HG03442 (cell line): ENCODE results near the gene RETREG2.
"Not testable (repeated sequence)": the region's sequence is repeated elsewhere in the genome, so short reads cannot be mapped to it uniquely, and the experiment has no call there.

Experiments
- ATAC-seq: cut with Tn5 transposase; IDR thresholded peaks from one replicate; pipeline ENCODE4 v1.9.1; 2021; ENCODE audit warnings: mild to moderate bottlenecking, moderate library complexity; ENCODE audit not compliant: unreplicated experiment

Gene RETREG2

GRCh38 chr2:219186754-219187456 is 8.8 kb downstream of the RETREG2 start:
- no peak for ATAC-seq

GRCh38 chr2:219197388-219197787 is 19.3 kb downstream of the RETREG2 start:
- no peak for ATAC-seq

- ATAC-seq, result no peak
Observed at GRCh38 chr2:219198974-219199373, 20.9 kb downstream of the RETREG2 start.

- no peak for ATAC-seq
Observed at GRCh38 chr2:219199470-219200211, 21.6 kb downstream of the RETREG2 start.

GRCh38 chr2:219200502-219201326 is 22.6 kb downstream of the RETREG2 start:
- not testable (repeated sequence) for ATAC-seq

- ATAC-seq, result not testable (repeated sequence)
Observed at GRCh38 chr2:219201331-219201730, 23.3 kb downstream of the RETREG2 start.

- no peak for ATAC-seq
Observed at GRCh38 chr2:219204425-219205164, 26.5 kb downstream of the RETREG2 start.

DNA sequence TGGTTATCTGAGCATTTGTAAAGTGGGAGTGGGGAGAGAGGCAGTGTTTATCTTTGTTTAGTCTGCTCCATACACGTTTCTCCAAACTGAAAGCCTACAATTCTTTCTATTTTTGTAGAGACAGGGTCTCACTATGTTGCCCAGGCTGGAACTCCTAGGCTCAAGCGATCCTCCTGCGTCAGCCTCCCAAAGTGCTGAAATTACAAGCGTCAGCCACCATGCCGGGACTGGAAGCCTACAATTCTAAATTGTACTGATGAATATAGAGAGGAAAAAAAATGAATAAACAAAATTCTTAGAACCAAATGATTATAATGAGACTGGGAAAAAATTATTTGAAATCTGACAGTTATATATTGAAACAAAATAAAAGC is 27.1 kb downstream of the RETREG2 start:
- no peak for ATAC-seq

DNA sequence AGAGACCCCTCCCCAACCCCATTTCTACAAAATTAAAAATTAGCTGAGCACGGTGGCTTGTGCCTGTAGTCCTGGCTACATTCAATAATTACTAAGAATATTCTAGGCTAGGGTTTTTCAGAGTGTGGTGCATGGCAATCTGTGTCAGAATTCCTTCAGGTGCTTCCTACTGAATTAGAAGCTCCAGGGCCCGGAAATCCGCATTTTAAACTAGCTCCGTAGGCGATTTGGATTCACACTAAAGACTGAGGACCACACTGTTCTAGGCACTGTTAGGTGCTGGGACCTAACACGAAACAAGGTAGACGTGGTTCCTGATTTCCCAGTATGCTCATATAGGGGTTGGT is 27.9 kb downstream of the RETREG2 start:
- no peak for ATAC-seq

DNA sequence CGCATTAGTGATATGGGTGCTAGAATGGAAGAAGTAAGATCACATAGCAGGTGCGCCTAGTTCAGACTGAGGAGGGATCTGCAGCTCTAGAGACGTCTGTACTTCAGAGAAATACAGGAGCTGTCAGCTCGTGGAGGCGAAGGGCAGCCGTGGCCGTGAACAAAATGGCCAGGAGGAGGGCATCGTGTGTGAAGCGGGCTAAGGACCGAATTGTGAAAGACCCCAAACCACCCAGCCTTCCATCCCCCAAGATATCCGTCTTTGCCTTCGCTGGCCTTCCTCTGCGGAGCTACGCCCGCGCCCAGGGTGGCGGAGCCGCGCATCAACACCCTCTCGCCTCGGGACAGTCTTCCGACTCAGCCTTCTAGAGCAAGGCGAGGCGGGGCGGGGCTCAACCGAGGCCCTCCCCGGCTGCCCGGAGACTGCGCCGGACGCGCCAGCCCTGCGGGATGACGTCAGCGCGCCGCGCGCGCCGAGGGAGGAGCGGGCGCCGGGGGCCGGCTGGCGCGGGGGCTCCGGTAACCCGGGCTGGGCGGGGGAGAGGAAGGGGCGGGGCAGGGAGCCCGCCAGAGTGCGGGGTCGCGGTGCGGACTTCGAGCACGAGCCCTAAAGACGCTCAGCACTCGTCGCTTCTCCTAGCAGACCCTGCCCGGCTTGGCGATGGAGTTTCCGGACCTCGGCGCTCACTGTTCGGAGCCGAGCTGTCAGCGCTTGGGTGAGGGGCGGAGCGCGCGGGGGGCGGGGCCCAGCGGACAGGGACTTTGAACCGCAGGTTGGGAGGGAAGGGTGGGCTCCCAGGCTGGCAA is 28.5 kb downstream of the RETREG2 start, which contains the start of gene ZFAND2B:
Gene ZFAND2B (plus strand): TSS at position 455 of the 806 bp plus-strand sequence. CDS start 206 bp downstream, at position 661.
- ATAC-seq, result peak; percentile 97

- ATAC-seq, result no peak
Observed at GRCh38 chr2:219207134-219207883, 29.2 kb downstream of the RETREG2 start.

GRCh38 chr2:219207884-219208740 is 30.0 kb downstream of the RETREG2 start:
- ATAC-seq, result no peak

- ATAC-seq, result no peak
Observed at GRCh38 chr2:219209236-219210195, 31.4 kb downstream of the RETREG2 start.

GRCh38 chr2:219210196-219210885 is 32.3 kb downstream of the RETREG2 start:
- no peak for ATAC-seq

DNA sequence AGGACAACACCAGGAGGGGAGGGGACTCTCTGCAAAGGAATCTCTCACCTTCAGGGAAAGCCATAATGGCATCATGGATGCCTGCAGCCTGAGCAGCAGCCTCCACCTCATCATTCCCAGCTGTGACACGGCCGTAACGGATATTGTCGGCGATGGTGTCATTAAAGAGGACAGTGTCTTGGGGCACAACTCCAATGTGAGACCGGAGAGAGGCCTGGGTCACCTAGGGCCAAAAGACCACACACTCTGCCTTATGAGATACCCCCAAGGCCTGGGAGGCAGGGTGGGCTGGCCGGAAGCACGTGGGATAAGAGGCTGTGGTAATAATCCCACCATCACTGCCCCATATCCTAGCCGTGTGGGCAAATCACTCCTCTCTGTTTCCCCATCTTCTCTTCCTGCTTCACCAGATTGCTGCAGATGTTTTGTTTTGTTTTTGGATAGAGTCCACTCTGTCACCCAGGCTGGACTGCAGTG is 32.8 kb downstream of the RETREG2 start:
- ATAC-seq, result no peak

DNA sequence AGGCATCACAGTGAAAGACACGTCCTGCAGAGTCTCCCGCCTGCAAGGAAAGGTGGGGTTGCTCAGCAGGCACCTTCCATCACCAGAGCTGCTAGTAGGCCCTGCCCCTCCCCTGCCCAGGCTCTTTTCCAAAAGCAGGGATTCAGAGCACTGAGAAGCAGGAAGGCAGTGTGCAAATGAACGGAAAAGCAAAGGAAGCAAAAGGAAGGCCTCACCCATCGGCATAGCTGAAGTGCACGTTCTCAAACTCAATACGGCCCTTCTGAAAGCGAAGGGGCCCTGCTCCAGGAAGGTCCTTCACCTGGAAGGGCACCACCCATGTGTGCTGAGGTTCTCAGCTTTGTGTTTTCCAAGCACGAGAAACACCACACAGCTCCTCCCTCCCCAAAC is 34.9 kb downstream of the RETREG2 start:
- ATAC-seq, result no peak
